Measurements from ENCODE around the gene TBC1D8.

- TF ChIP-seq POLR2A (IDR thresholded peaks at IDR 0.05): no peak
- TF ChIP-seq CTCF (IDR thresholded peaks at IDR 0.05): no peak
Observed at GRCh38 chr2:101119431-101119830, 31.8 kb downstream of the TBC1D8 start.

Data from testis (tissue), 2 donors.